Neural crest cell (in vitro differentiated cells): Measurements from ENCODE around the gene ATP2C2. TPM values are rescaled to one million over a fixed set of nuclear protein-coding genes. Genes with fewer than 3 reads are reported as not detected.

ENCODE experiments used
- DNase-seq: peaks from one replicate; pipeline ENCODE4 v3.0.0; 2021; ENCODE audit warnings: low read depth, mixed read lengths, low spot score
- H3K27ac Mint-ChIP-seq: one replicate; pipeline ENCODE4 v1.8.0; 2021; ENCODE audit warnings: mild to moderate bottlenecking, mixed read lengths; ENCODE audit not compliant: unreplicated experiment
- H3K27me3 Mint-ChIP-seq: 2 replicates; pipeline ENCODE4 v1.8.0; 2021; ENCODE audit warnings: low read depth, mild to moderate bottlenecking, mixed read lengths
- H3K36me3 Mint-ChIP-seq: 2 replicates; pipeline ENCODE4 v1.8.0; 2021; ENCODE audit warnings: low read depth, mild to moderate bottlenecking, mixed read lengths
- H3K4me1 Mint-ChIP-seq: 2 replicates; pipeline ENCODE4 v1.8.0; 2021; ENCODE audit warnings: mixed read lengths
- H3K4me3 Mint-ChIP-seq: one replicate; pipeline ENCODE4 v1.8.0; 2021; ENCODE audit warnings: mild to moderate bottlenecking, mixed read lengths
- H3K9me3 Mint-ChIP-seq: 2 replicates; pipeline ENCODE4 v1.8.0; 2021; ENCODE audit warnings: mixed read lengths
- CTCF ChIP-seq: fragments of 200-600 bp; sonication (generic); conservative IDR thresholded peaks from 2 replicates; pipeline ENCODE4 v1.5.0; 2021; ENCODE audit warnings: antibody characterized with exemption, mild to moderate bottlenecking
- total RNA-seq: library from RNA; stranded (reverse); gene quantifications from 2 replicates; pipeline ENCODE4 v1.2.1, GENCODE V29; 2021

ATP2C2 gene
- total RNA-seq, 1 donor from 2014 or later, result 0.30 TPM

GRCh38 chr16:84485255-84486010 lies 117.1 kb downstream of the ATP2C2 start:
- Mint-ChIP-seq H3K27ac (no peak overlapping the region), H3K9me3 (no peaks in the 10 kb centered on the region)

GRCh38 chr16:84486126-84486525 lies 117.8 kb downstream of the ATP2C2 start:
- Mint-ChIP-seq H3K27ac (no peak overlapping the region), H3K36me3 (peaks cover 11% of the 10 kb centered on the region), H3K4me3 (no peak overlapping the region), H3K4me1 (peaks cover 4% of the 10 kb centered on the region), H3K9me3 (no peaks in the 10 kb centered on the region), H3K27me3 (no peaks in the 10 kb centered on the region)
- no peak for TF ChIP-seq CTCF
- DNase-seq, result no peak

More at GRCh38 chr16:84485255-84486010, 117.1 kb downstream of the ATP2C2 start:
- H3K4me3 Mint-ChIP-seq, result no peak overlapping the region
- H3K4me1 Mint-ChIP-seq, result peaks cover 4% of the 10 kb centered on the region
- no peaks in the 10 kb centered on the region for H3K27me3 Mint-ChIP-seq
- no peak for DNase-seq
- H3K36me3 Mint-ChIP-seq, result peaks cover 5% of the 10 kb centered on the region
- no peak for TF ChIP-seq CTCF

GRCh38 chr16:84486551-84487235 lies 118.4 kb downstream of the ATP2C2 start:
- no peak overlapping the region for H3K27ac Mint-ChIP-seq
- no peak for DNase-seq
- H3K36me3 Mint-ChIP-seq, result peaks cover 11% of the 10 kb centered on the region
- H3K4me1 Mint-ChIP-seq, result peaks cover 4% of the 10 kb centered on the region
- H3K9me3 Mint-ChIP-seq, result no peaks in the 10 kb centered on the region
- H3K27me3 Mint-ChIP-seq, result no peaks in the 10 kb centered on the region
- no peak for TF ChIP-seq CTCF
- H3K4me3 Mint-ChIP-seq, result no peak overlapping the region

GRCh38 chr16:84487358-84487757 lies 119.0 kb downstream of the ATP2C2 start:
- Mint-ChIP-seq H3K27me3 (no peaks in the 10 kb centered on the region), H3K9me3 (no peaks in the 10 kb centered on the region), H3K27ac (no peak overlapping the region), H3K4me3 (no peak overlapping the region), H3K36me3 (peaks cover 14% of the 10 kb centered on the region), H3K4me1 (peaks cover 4% of the 10 kb centered on the region)
- DNase-seq, result no peak
- no peak for TF ChIP-seq CTCF

- H3K27me3 Mint-ChIP-seq, result no peaks in the 10 kb centered on the region
These were observed 120.8 kb downstream of the ATP2C2 start for GRCh38 chr16:84489131-84489530.

More at GRCh38 chr16:84489131-84489530, 120.8 kb downstream of the ATP2C2 start:
- H3K9me3 Mint-ChIP-seq, result peaks cover 5% of the 10 kb centered on the region
- H3K27ac Mint-ChIP-seq, result no peak overlapping the region
- H3K4me3 Mint-ChIP-seq, result no peak overlapping the region
- TF ChIP-seq CTCF, result no peak
- H3K4me1 Mint-ChIP-seq, result peaks cover 4% of the 10 kb centered on the region
- no peak for DNase-seq
- peaks cover 22% of the 10 kb centered on the region for H3K36me3 Mint-ChIP-seq
